Vagina (tissue), 2 donors: ENCODE results near the gene ADGRB2.

Experiments
- CTCF ChIP-seq, 3 experiments: fragments of 450-650 bp in 2 of 3; fragments of 200-600 bp in 1 of 3; sonication (generic) in 1 of 3; IDR thresholded peaks; one replicate each; pipeline ENCODE4 v1.5.1; 2017 to 2019; ENCODE audit warnings: antibody characterized with exemption in 3 of 3, mild to moderate bottlenecking in 2 of 3, moderate library complexity in 2 of 3
- POLR2AphosphoS5 ChIP-seq, 2 donors: sonication (generic); formaldehyde crosslinking; IDR thresholded peaks; one replicate each; pipeline ENCODE4 v1.9.0; 2017; ENCODE audit warnings: antibody characterized with exemption in 2 of 2, mild to moderate bottlenecking in 2 of 2, low read depth in 1 of 2; ENCODE audit not compliant: insufficient read depth in 1 of 2

GRCh38 chr1:31747304-31747703 lies 16.8 kb downstream of the ADGRB2 start:
- no peak for TF ChIP-seq CTCF (IDR thresholded peaks at IDR 0.05)
- no peak for TF ChIP-seq POLR2AphosphoS5 (IDR thresholded peaks at IDR 0.05; ENCODE audit: insufficient read depth in 1 of 2, low read depth in 1 of 2)
